ENCODE data around the gene MPND.
A peak's percentile ranks its signal among the peaks of the same experiment; 100 is the strongest.
"Not testable (repeated sequence)": the region's sequence is repeated elsewhere in the genome, so short reads cannot be mapped to it uniquely, and the experiment has no call there.

Gene MPND

GRCh38 chr19:4334929-4335570 lies 8.3 kb upstream of the MPND start:
- no peak overlapping the region for H3K4me3 ChIP-seq (ENCODE audit: low read length in 2 of 2)
- no peaks in the 10 kb centered on the region for H3K27me3 ChIP-seq (ENCODE audit: control insufficient read depth in 1 of 2, insufficient read depth in 2 of 2, low read length in 2 of 2)
- peaks cover 7% of the 10 kb centered on the region for H3K4me1 ChIP-seq (ENCODE audit: control insufficient read depth, insufficient read depth, low read length)
- H3K9ac ChIP-seq (ENCODE audit: low read length in 2 of 2) = no peak overlapping the region
- no peaks in the 10 kb centered on the region for H3K36me3 ChIP-seq (ENCODE audit: control insufficient read depth in 2 of 2, insufficient read depth in 2 of 2, low read length in 2 of 2)
- no peaks in the 10 kb centered on the region for H3K9me3 ChIP-seq (ENCODE audit: control insufficient read depth in 2 of 2, low read length in 2 of 2)
- no peak overlapping the region for H3K27ac ChIP-seq (ENCODE audit: low read length)

DNA sequence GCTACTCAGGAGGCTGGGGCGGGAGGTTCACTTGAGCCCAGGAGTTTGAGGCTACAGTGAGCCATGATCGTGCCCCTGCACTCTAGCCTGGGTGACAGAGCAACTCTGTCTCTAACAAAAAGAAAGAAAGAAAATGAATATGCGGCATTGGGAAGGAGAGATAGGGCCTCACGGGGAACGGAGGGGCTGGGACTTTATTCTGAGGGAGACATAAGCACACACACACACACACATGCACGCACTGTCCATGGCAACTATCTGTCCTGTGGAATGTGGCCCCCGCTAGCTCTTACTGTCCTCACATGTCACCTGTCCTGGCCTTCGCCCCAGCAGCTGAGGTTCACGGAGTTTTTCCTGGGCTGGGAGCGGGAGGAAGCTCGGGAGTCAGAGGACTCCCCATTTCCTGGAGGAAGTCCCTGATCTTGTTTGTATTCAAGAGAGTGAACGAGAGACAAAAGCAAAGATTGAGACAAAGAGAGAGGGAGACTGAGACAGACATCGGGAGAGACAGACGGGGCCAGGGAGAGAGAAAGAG lies 5.4 kb upstream of the MPND start:
- peaks cover 15% of the 10 kb centered on the region for H3K4me1 ChIP-seq (ENCODE audit: control insufficient read depth, insufficient read depth, low read length)
- H3K36me3 ChIP-seq (ENCODE audit: control insufficient read depth in 2 of 2, insufficient read depth in 2 of 2, low read length in 2 of 2) = no peaks in the 10 kb centered on the region
- no peaks in the 10 kb centered on the region for H3K9me3 ChIP-seq (ENCODE audit: control insufficient read depth in 2 of 2, low read length in 2 of 2)
- peak overlapping the region; percentile 61 to 66 for H3K9ac ChIP-seq (ENCODE audit: low read length in 2 of 2)
- peak overlapping the region; percentile 72 to 73 for H3K4me3 ChIP-seq (ENCODE audit: low read length in 2 of 2)
- H3K27me3 ChIP-seq (ENCODE audit: control insufficient read depth in 1 of 2, insufficient read depth in 2 of 2, low read length in 2 of 2) = no peaks in the 10 kb centered on the region
- no peak overlapping the region for H3K27ac ChIP-seq (ENCODE audit: low read length)

DNA sequence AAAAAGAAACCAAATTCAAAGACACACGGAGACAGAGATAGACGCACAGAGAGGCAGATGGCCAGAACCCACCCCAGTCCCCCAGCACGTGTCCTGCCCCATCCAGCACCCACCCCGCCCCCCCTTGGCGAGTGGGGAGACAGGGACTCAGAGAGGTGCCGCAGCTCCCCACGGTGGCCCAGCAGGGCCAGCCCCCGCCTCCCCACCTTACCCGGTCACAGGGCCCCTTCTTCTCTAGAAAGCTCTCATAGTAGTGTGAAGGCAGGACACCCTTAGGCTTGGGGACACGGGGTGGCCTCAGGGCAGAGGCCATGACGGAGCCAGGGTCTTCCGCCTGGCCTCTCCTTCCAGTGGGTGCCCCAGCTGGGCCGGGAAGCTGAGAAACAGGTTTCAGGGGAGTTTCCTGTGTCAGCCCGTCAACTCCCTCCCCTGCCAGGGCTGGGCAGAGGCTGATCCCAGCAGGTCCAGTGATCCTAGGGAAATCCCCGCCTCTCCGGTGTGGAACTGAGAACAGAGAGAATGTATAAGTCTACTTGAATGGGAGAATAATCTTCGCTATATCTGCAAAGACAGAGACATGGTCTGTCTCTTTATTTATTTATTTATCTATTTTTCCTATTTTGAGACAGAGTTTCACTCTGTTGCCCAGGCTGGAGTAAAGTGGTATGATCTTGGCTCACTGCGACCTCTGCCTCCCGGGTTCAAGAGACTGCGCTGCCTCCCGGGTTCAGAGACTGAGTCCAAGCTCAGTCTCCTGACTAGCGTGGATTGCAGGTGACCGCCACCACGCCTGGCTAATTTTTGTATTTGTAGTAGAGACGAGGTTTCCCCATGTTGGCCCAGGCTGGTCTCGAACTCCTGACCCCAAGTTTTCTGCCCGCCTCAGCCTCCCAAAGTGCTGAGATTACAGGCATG lies 4.7 kb upstream of the MPND start, which contains the start of gene STAP2:
TSS of gene STAP2 (minus strand) at position 387 of the 915 bp plus-strand sequence. CDS start at position 313, 74 bp downstream.
- H3K27me3 ChIP-seq (ENCODE audit: control insufficient read depth in 1 of 2, insufficient read depth in 2 of 2, low read length in 2 of 2) = no peaks in the 10 kb centered on the region
- H3K4me1 ChIP-seq (ENCODE audit: control insufficient read depth, insufficient read depth, low read length) = peaks cover 18% of the 10 kb centered on the region
- peak within 1 kb of the TSS; percentile 61 to 66 for H3K9ac ChIP-seq (ENCODE audit: low read length in 2 of 2)
- peak within 1 kb of the TSS; percentile 72 to 73 for H3K4me3 ChIP-seq (ENCODE audit: low read length in 2 of 2)
- H3K27ac ChIP-seq (ENCODE audit: low read length) = no peak within 1 kb of the TSS
- no peaks in the 10 kb centered on the region for H3K9me3 ChIP-seq (ENCODE audit: control insufficient read depth in 2 of 2, low read length in 2 of 2)
- H3K36me3 ChIP-seq (ENCODE audit: control insufficient read depth in 2 of 2, insufficient read depth in 2 of 2, low read length in 2 of 2) = no peaks in the 10 kb centered on the region

GRCh38 chr19:4342314-4342614 lies 1.1 kb upstream of the MPND start:
- Histone ChIP-seq H3K4me1 (ENCODE audit: control insufficient read depth, insufficient read depth, low read length) (peaks cover 25% of the 10 kb centered on the region), H3K36me3 (ENCODE audit: control insufficient read depth in 2 of 2, insufficient read depth in 2 of 2, low read length in 2 of 2) (no peaks in the 10 kb centered on the region), H3K9ac (ENCODE audit: low read length in 2 of 2) (peak overlapping the region; percentile 81 to 92), H3K27me3 (ENCODE audit: control insufficient read depth in 1 of 2, insufficient read depth in 2 of 2, low read length in 2 of 2) (no peaks in the 10 kb centered on the region), H3K9me3 (ENCODE audit: control insufficient read depth in 2 of 2, low read length in 2 of 2) (no peaks in the 10 kb centered on the region), H3K4me3 (ENCODE audit: low read length in 2 of 2) (peak overlapping the region; percentile 86), H3K27ac (ENCODE audit: low read length) (peak overlapping the region; percentile 87)

- H3K27ac ChIP-seq (ENCODE audit: low read length) = peak overlapping the region; percentile 93
- peaks cover 25% of the 10 kb centered on the region for H3K4me1 ChIP-seq (ENCODE audit: control insufficient read depth, insufficient read depth, low read length)
- no peaks in the 10 kb centered on the region for H3K27me3 ChIP-seq (ENCODE audit: control insufficient read depth in 1 of 2, insufficient read depth in 2 of 2, low read length in 2 of 2)
- H3K36me3 ChIP-seq (ENCODE audit: control insufficient read depth in 2 of 2, insufficient read depth in 2 of 2, low read length in 2 of 2) = peaks cover 0 to 2% of the 10 kb centered on the region in 2 donors
- peak overlapping the region; percentile 89 to 97 for H3K4me3 ChIP-seq (ENCODE audit: low read length in 2 of 2)
- H3K9ac ChIP-seq (ENCODE audit: low read length in 2 of 2) = peak overlapping the region; percentile 81 to 92
- H3K9me3 ChIP-seq (ENCODE audit: control insufficient read depth in 2 of 2, low read length in 2 of 2) = no peaks in the 10 kb centered on the region
Observed at GRCh38 chr19:4342615-4343369, 570 bp upstream of the MPND start.

- peaks cover 18% of the 10 kb centered on the region for H3K4me1 ChIP-seq (ENCODE audit: control insufficient read depth, insufficient read depth, low read length)
- H3K27ac ChIP-seq (ENCODE audit: low read length) = no peak overlapping the region
- no peaks in the 10 kb centered on the region for H3K9me3 ChIP-seq (ENCODE audit: control insufficient read depth in 2 of 2, low read length in 2 of 2)
- peaks cover 0 to 7% of the 10 kb centered on the region in 2 donors for H3K36me3 ChIP-seq (ENCODE audit: control insufficient read depth in 2 of 2, insufficient read depth in 2 of 2, low read length in 2 of 2)
- no peak overlapping the region for H3K9ac ChIP-seq (ENCODE audit: low read length in 2 of 2)
- no peak overlapping the region for H3K4me3 ChIP-seq (ENCODE audit: low read length in 2 of 2)
- H3K27me3 ChIP-seq (ENCODE audit: control insufficient read depth in 1 of 2, insufficient read depth in 2 of 2, low read length in 2 of 2) = no peaks in the 10 kb centered on the region
Observed at GRCh38 chr19:4345342-4346019, 2.1 kb downstream of the MPND start.

DNA sequence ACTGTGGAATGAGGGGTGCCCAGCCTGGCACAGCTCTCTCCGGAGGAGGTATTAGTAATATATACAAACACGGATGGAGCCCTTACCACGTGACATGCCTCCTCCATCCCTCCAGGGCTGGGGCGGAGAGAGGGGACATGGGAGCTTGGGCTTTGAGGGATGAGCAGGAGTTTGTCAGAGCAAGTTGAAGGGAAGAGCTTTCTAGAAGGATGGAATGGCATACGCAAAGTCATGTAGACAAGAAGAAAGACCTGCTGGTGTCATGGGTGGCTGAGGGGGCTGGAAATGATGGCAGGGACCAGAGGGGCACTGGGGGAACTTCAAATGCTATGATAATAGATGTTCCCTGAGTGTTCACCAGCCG lies 2.6 kb downstream of the MPND start:
- Histone ChIP-seq H3K27me3 (ENCODE audit: control insufficient read depth in 1 of 2, insufficient read depth in 2 of 2, low read length in 2 of 2) (no peaks in the 10 kb centered on the region), H3K9ac (ENCODE audit: low read length in 2 of 2) (no peak overlapping the region), H3K4me1 (ENCODE audit: control insufficient read depth, insufficient read depth, low read length) (peaks cover 18% of the 10 kb centered on the region), H3K9me3 (ENCODE audit: control insufficient read depth in 2 of 2, low read length in 2 of 2) (no peaks in the 10 kb centered on the region), H3K4me3 (ENCODE audit: low read length in 2 of 2) (no peak overlapping the region), H3K27ac (ENCODE audit: low read length) (no peak overlapping the region), H3K36me3 (ENCODE audit: control insufficient read depth in 2 of 2, insufficient read depth in 2 of 2, low read length in 2 of 2) (peaks cover 0 to 7% of the 10 kb centered on the region in 2 donors)

GRCh38 chr19:4347521-4347920 lies 4.2 kb downstream of the MPND start:
- Histone ChIP-seq H3K9me3 (ENCODE audit: control insufficient read depth in 2 of 2, low read length in 2 of 2) (no peaks in the 10 kb centered on the region), H3K27ac (ENCODE audit: low read length) (no peak overlapping the region)

GRCh38 chr19:4349225-4349624 lies 5.9 kb downstream of the MPND start:
- H3K9ac ChIP-seq (ENCODE audit: low read length in 2 of 2); H3K4me3 ChIP-seq (ENCODE audit: low read length in 2 of 2); H3K27ac ChIP-seq (ENCODE audit: low read length); H3K9me3 ChIP-seq (ENCODE audit: control insufficient read depth in 2 of 2, low read length in 2 of 2); H3K36me3 ChIP-seq (ENCODE audit: control insufficient read depth in 2 of 2, insufficient read depth in 2 of 2, low read length in 2 of 2); H3K27me3 ChIP-seq (ENCODE audit: control insufficient read depth in 1 of 2, insufficient read depth in 2 of 2, low read length in 2 of 2); H3K4me1 ChIP-seq (ENCODE audit: control insufficient read depth, insufficient read depth, low read length): not testable (repeated sequence)

More at GRCh38 chr19:4347521-4347920, 4.2 kb downstream of the MPND start:
- Histone ChIP-seq H3K4me1 (ENCODE audit: control insufficient read depth, insufficient read depth, low read length) (peaks cover 12% of the 10 kb centered on the region), H3K27me3 (ENCODE audit: control insufficient read depth in 1 of 2, insufficient read depth in 2 of 2, low read length in 2 of 2) (no peaks in the 10 kb centered on the region), H3K4me3 (ENCODE audit: low read length in 2 of 2) (no peak overlapping the region), H3K9ac (ENCODE audit: low read length in 2 of 2) (no peak overlapping the region), H3K36me3 (ENCODE audit: control insufficient read depth in 2 of 2, insufficient read depth in 2 of 2, low read length in 2 of 2) (peaks cover 0 to 7% of the 10 kb centered on the region in 2 donors)

GRCh38 chr19:4350111-4350510 lies 6.7 kb downstream of the MPND start:
- Histone ChIP-seq H3K36me3 (ENCODE audit: control insufficient read depth in 2 of 2, insufficient read depth in 2 of 2, low read length in 2 of 2) (peaks cover 0 to 7% of the 10 kb centered on the region in 2 donors), H3K9me3 (ENCODE audit: control insufficient read depth in 2 of 2, low read length in 2 of 2) (no peaks in the 10 kb centered on the region), H3K4me3 (ENCODE audit: low read length in 2 of 2) (no peak overlapping the region), H3K27ac (ENCODE audit: low read length) (no peak overlapping the region), H3K27me3 (ENCODE audit: control insufficient read depth in 1 of 2, insufficient read depth in 2 of 2, low read length in 2 of 2) (no peaks in the 10 kb centered on the region), H3K4me1 (ENCODE audit: control insufficient read depth, insufficient read depth, low read length) (no peaks in the 10 kb centered on the region), H3K9ac (ENCODE audit: low read length in 2 of 2) (no peak overlapping the region)
